Measurements from ENCODE around the gene STOML2.

GRCh38 chr9:35110327-35110761, 7.4 kb upstream of the STOML2 start:
- TF ChIP-seq CTCF (IDR thresholded peaks at IDR 0.05) = no peak
- TF ChIP-seq EZH2 (IDR thresholded peaks at IDR 0.05; ENCODE audit: borderline replicate concordance, insufficient read depth, low read depth, low read length, poor library complexity, severe bottlenecking) = no peak
